HEK293 (cell line): ENCODE measurements around the gene VLDLR.

Source experiments
- CTCF ChIA-PET: fragments of 350-600 bp; formaldehyde crosslinking; extraction: SDS; loops from one replicate; lab custom pipeline; 2021; ENCODE audit warnings: antibody characterized with exemption; lab: Yijun Ruan, JAX
- POLR2A ChIA-PET: fragments of 300-600 bp; formaldehyde crosslinking; extraction: SDS; loops from one replicate; lab custom pipeline; 2020; ENCODE audit warnings: antibody characterized with exemption, inconsistent platforms; lab: Yijun Ruan, JAX
- H3K27ac ChIP-seq: fragments of 200-500 bp; sonication (Bioruptor generic); 2 replicates; pipeline ENCODE4 v1.5.1; 2014; ENCODE audit warnings: low read depth, low read length, control low read depth, inconsistent platforms; ENCODE audit errors: extremely low read depth
- H3K36me3 ChIP-seq, 2 experiments: fragments of 200-500 bp in 1 of 2; sonication (Bioruptor generic) in 1 of 2; 1 replicate in 1 of 2; 2 replicates in 1 of 2; pipeline ENCODE4 v1.5.1; 2014 to 2017; ENCODE audit warnings: inconsistent platforms in 2 of 2, low read length in 2 of 2; ENCODE audit not compliant: control insufficient read depth in 2 of 2, insufficient read depth in 1 of 2
- H3K4me1 ChIP-seq: fragments of 200-500 bp; sonication (Bioruptor generic); 2 replicates; pipeline ENCODE4 v1.5.1; 2014; ENCODE audit warnings: mild to moderate bottlenecking, low read length, inconsistent platforms; ENCODE audit not compliant: control insufficient read depth, insufficient read depth
- H3K4me3 ChIP-seq: 2 replicates; pipeline ENCODE4 v1.5.1; 2011; ENCODE audit warnings: low read depth, mild to moderate bottlenecking, control low read depth, low read length, moderate library complexity
- H3K9me3 ChIP-seq: fragments of 200-500 bp; sonication (Bioruptor generic); 2 replicates; pipeline ENCODE4 v1.5.1; 2014; ENCODE audit warnings: low read depth, low read length, inconsistent platforms; ENCODE audit not compliant: control insufficient read depth, insufficient read depth
- BCL11A ChIP-seq: fragments of 450-650 bp; formaldehyde crosslinking; IDR thresholded peaks from 2 replicates; pipeline ENCODE4 v1.5.1; 2016; ENCODE audit warnings: low read depth, missing biosample characterization, missing genetic modification characterization
- GLI2 ChIP-seq: fragments of 450-650 bp; formaldehyde crosslinking; IDR thresholded peaks from 2 replicates; pipeline ENCODE4; 2017; ENCODE audit warnings: missing biosample characterization, missing genetic modification characterization, low read depth, borderline replicate concordance
- HOXD13 ChIP-seq: sonication (generic); formaldehyde crosslinking; IDR thresholded peaks from 2 replicates; pipeline ENCODE4 v1.8.0; 2022; ENCODE audit warnings: missing genetic modification reagents, borderline replicate concordance
- MEIS1 ChIP-seq: sonication (generic); formaldehyde crosslinking; IDR thresholded peaks from 2 replicates; pipeline ENCODE4 v1.8.1; 2022; ENCODE audit warnings: missing genetic modification reagents, mild to moderate bottlenecking, borderline replicate concordance
- PBX3 ChIP-seq: sonication (generic); formaldehyde crosslinking; IDR thresholded peaks from 2 replicates; pipeline ENCODE4 v1.8.1; 2022; ENCODE audit warnings: mild to moderate bottlenecking, moderate library complexity, missing genetic modification reagents
- RBAK ChIP-seq: fragments of 450-650 bp; formaldehyde crosslinking; IDR thresholded peaks from 2 replicates; pipeline ENCODE4 v1.5.1; 2016; ENCODE audit warnings: missing biosample characterization, missing genetic modification characterization
- SETDB1 ChIP-seq: IDR thresholded peaks from one replicate; pipeline ENCODE4 v1.6.1; 2017; ENCODE audit warnings: mild to moderate bottlenecking, low read length, moderate library complexity, mixed read lengths; ENCODE audit not compliant: insufficient read length
- ZBTB11 ChIP-seq: fragments of 450-650 bp; formaldehyde crosslinking; conservative IDR thresholded peaks from 2 replicates; pipeline ENCODE4 v1.5.1; 2016; ENCODE audit warnings: low read depth, missing biosample characterization, missing genetic modification characterization
- ZBTB48 ChIP-seq: fragments of 450-650 bp; formaldehyde crosslinking; IDR thresholded peaks from 2 replicates; pipeline ENCODE4 v1.5.1; 2016; ENCODE audit warnings: missing biosample characterization, missing genetic modification characterization
- ZNF133 ChIP-seq: fragments of 450-650 bp; formaldehyde crosslinking; IDR thresholded peaks from 2 replicates; pipeline ENCODE4 v1.5.1; 2016; ENCODE audit warnings: missing biosample characterization, missing genetic modification characterization
- ZNF157 ChIP-seq: fragments of 450-650 bp; formaldehyde crosslinking; IDR thresholded peaks from 2 replicates; pipeline ENCODE4 v1.5.1; 2016; ENCODE audit warnings: missing biosample characterization, missing genetic modification characterization
- ZNF175 ChIP-seq: fragments of 450-650 bp; formaldehyde crosslinking; IDR thresholded peaks from 2 replicates; pipeline ENCODE4 v1.5.1; 2016; ENCODE audit warnings: missing biosample characterization, missing genetic modification characterization
- ZNF211 ChIP-seq: fragments of 450-650 bp; formaldehyde crosslinking; IDR thresholded peaks from 2 replicates; pipeline ENCODE4 v1.5.1; 2016; ENCODE audit warnings: low read depth, missing biosample characterization, missing genetic modification characterization
- ZNF280D ChIP-seq: fragments of 450-650 bp; formaldehyde crosslinking; IDR thresholded peaks from 2 replicates; pipeline ENCODE4 v1.5.1; 2016; ENCODE audit warnings: missing biosample characterization, missing genetic modification characterization
- ZNF391 ChIP-seq: fragments of 450-650 bp; formaldehyde crosslinking; IDR thresholded peaks from 2 replicates; pipeline ENCODE4 v1.5.1; 2016; ENCODE audit warnings: low read depth, missing biosample characterization, missing genetic modification characterization, borderline replicate concordance
- ZNF449 ChIP-seq: fragments of 450-650 bp; formaldehyde crosslinking; IDR thresholded peaks from 2 replicates; pipeline ENCODE4 v1.5.1; 2017; ENCODE audit warnings: missing biosample characterization, mild to moderate bottlenecking, missing genetic modification characterization, moderate library complexity
- ZNF514 ChIP-seq: fragments of 450-650 bp; formaldehyde crosslinking; IDR thresholded peaks from 2 replicates; pipeline ENCODE4 v1.5.1; 2016; ENCODE audit warnings: missing biosample characterization, missing genetic modification characterization
- ZNF580 ChIP-seq: fragments of 450-650 bp; formaldehyde crosslinking; IDR thresholded peaks from 2 replicates; pipeline ENCODE4 v1.5.1; 2016; ENCODE audit warnings: missing biosample characterization, missing genetic modification characterization
- ZNF654 ChIP-seq: fragments of 450-650 bp; formaldehyde crosslinking; IDR thresholded peaks from 2 replicates; pipeline ENCODE4 v1.5.1; 2016; ENCODE audit warnings: low read depth, missing biosample characterization, missing genetic modification characterization
- ZNF76 ChIP-seq: fragments of 450-650 bp; formaldehyde crosslinking; IDR thresholded peaks from 2 replicates; pipeline ENCODE4; 2016; ENCODE audit warnings: low read depth, missing biosample characterization, missing genetic modification characterization, borderline replicate concordance

The VLDLR gene

GRCh38 chr9:2642068-2642467 lies 20.5 kb downstream of the VLDLR start:
- TF ChIP-seq RBAK (tag by site-specific recombination): no peak
- TF ChIP-seq, all 188 proteins: peak for 0
- CTCF ChIA-PET: no interaction called here
- H3K4me1 ChIP-seq: no peaks in the 10 kb centered on the region
- no peaks in the 10 kb centered on the region for H3K9me3 ChIP-seq
- no peak overlapping the region for H3K27ac ChIP-seq
- POLR2A ChIA-PET: no interaction called here
- H3K36me3 ChIP-seq: peaks cover 4 to 63% of the 10 kb centered on the region in 2 experiments
- no peak overlapping the region for H3K4me3 ChIP-seq

- POLR2A ChIA-PET: no interaction called here
- H3K4me3 ChIP-seq: no peak overlapping the region
- CTCF ChIA-PET: interaction anchor here (0.6 to 1.3 kb wide), 2 partner anchors 22 to 90 kb away, joined by 3 to 4 read pairs; no protein-coding TSS in a partner anchor
- no peaks in the 10 kb centered on the region for H3K9me3 ChIP-seq
- no peak overlapping the region for H3K27ac ChIP-seq
- no peaks in the 10 kb centered on the region for H3K4me1 ChIP-seq
- TF ChIP-seq SETDB1: no peak
- no peak for TF ChIP-seq ZNF580 (tag by site-specific recombination)
- no peak for TF ChIP-seq ZBTB48 (tag by site-specific recombination)
- no peak for TF ChIP-seq ZNF654 (tag by site-specific recombination)
- peaks cover 4 to 85% of the 10 kb centered on the region in 2 experiments for H3K36me3 ChIP-seq
Observed at GRCh38 chr9:2645569-2645968, 24.0 kb downstream of the VLDLR start.

- Histone ChIP-seq H3K4me1 (no peaks in the 10 kb centered on the region), H3K9me3 (no peaks in the 10 kb centered on the region), H3K36me3 (peaks cover 8 to 46% of the 10 kb centered on the region in 2 experiments; a peak in 2 of 3 replicates), H3K4me3 (no peak overlapping the region), H3K27ac (no peak overlapping the region)
- ChIA-PET CTCF (interaction anchor here (0.7 kb wide), 1 partner anchor 886 kb away, joined by 5 read pairs; no protein-coding TSS in a partner anchor), POLR2A (interaction anchor here (0.7 kb wide), 1 partner anchor 15 kb away, joined by 3 read pairs; no protein-coding TSS in a partner anchor)
- no peak for TF ChIP-seq ZNF175
- TF ChIP-seq ZBTB11 (tag by site-specific recombination): no peak
- TF ChIP-seq ZNF133 (tag by site-specific recombination): no peak
- no peak for TF ChIP-seq PBX3 (CRISPR knock-in tag)
- no peak for TF ChIP-seq MEIS1 (CRISPR knock-in tag)
- TF ChIP-seq ZNF449 (tag by site-specific recombination): no peak
- no peak for TF ChIP-seq ZNF514 (tag by site-specific recombination)
- TF ChIP-seq ZNF157 (tag by site-specific recombination): no peak
- no peak for TF ChIP-seq ZNF391 (tag by site-specific recombination)
- no peak for TF ChIP-seq HOXD13 (CRISPR knock-in tag)
- no peak for TF ChIP-seq ZNF211 (tag by site-specific recombination)
- TF ChIP-seq ZNF280D (tag by site-specific recombination): no peak
- TF ChIP-seq BCL11A (tag by site-specific recombination): no peak
- TF ChIP-seq GLI2: no peak
- no peak for TF ChIP-seq ZNF76
Observed at GRCh38 chr9:2655411-2655901, 33.9 kb downstream of the VLDLR start.
